Stimulated activated CD8-positive, alpha-beta memory T cell treated with anti-CD3 and anti-CD28 coated beads, Interleukin-15, amount 100 ng/mL, for 4 hours (primary cell): Measurements from ENCODE around the gene MARK1.
"Not testable (repeated sequence)": the region's sequence is repeated elsewhere in the genome, so short reads cannot be mapped to it uniquely, and the experiment has no call there.

Source experiments
- DNase-seq, 2 donors: peaks; one replicate each; pipeline ENCODE4 v3.0.0-alpha.2; 2020; ENCODE audit warnings: low read depth in 2 of 2

The MARK1 gene

DNA sequence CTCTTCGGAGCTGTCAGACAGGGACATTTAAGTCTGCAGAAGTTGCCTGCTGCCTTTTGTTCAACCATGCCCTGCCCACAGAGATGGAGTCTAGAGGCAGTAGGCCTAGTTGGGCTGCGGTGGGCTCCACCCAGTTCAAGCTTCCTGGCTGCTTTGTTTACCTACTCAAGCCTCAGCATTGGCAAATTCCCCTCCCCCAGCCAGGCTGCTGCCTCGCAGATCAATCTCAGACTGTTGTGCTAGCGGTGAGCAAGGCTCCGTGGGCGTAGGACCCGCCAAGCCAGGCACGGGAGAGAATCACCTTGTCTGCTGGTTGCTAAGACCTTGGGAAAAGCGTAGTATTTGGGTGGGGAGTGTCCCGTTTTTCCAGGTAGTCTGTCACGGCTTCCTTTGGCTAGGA, 83.2 kb downstream of the MARK1 start:
- DNase-seq: not testable (repeated sequence)

DNA sequence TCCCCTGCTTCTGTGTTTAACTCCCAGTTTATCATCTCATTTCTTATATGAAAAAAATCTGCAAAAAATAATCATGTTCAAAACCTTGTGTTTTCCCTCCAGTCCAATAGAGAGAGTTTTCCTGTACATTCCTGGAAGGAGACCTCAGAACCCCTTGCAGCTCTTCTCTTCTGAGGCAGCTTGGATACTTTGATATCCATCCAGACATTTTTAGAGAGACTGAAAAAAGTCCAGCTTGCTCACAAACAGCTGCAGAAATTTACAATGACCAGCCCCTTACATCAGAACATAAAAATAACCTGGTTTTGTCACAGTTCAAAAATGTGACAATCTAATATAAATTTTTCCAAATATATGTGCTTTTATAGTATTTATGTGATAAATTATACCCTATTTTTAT, 88.9 kb downstream of the MARK1 start:
- no peak for DNase-seq

DNA sequence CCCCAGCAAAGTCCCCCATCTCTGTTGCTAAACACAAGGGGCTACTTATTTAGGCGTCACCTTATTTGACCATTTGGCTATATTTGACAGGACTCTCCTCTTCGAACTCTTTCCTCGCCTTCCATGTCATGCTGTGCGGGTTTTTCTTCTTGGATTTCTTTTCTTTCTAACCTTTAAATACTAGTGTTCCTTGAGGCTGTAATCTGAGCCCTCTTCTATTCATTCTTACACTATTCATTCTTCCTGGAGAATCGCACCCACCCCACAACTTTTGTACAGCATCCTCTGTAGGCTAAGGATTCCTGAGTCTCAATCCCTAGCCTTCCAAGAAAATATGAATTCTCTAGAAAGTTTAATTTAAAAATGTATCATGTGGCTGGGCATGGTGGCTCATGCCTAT, 100.5 kb downstream of the MARK1 start:
- DNase-seq: no peak

DNA sequence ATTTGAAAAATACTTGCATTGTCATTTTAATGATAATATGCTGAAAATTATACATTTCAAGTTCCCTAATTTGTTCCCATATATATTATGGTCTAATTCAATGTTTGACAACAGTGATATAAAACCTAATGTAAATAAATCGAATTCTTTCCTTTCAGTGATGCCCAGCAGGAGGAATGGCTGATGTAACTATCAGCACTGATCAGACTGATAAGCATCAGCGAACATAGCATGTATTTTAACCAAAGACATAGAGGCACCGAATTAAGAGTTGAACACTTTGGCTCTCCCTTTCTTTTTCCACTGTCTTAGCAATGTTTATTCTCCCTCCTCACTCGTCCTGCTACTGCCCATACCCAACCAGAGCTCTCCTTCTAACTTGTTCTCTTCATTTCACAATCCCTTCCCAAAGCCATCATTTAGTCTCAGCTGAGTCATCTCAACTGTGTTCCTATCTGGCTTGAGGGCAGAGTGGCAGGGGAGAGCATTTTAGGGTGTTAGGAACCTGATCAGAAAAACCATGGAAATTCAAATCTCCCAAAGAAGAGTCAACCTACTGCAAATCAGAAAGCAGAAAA, 103.4 kb downstream of the MARK1 start:
- no peak for DNase-seq

DNA sequence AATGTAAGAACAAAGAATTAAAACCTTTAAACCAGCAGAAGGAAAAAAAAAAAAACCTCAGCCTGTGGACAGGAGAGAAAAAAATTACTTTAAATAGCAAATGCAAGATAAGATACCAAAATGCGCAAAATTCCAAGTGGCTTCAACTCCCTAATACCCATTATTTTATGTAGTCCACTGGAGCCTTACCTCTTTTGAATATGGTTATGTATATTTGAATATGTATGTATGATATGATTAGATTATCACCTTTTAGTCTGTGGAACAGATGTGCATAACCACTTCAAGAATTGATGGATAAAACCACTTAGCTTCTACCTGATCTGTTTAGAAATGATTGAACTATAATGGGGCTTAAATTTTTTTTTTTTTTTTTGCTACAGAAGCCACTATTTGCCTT, 109.8 kb downstream of the MARK1 start:
- DNase-seq: no peak

DNA sequence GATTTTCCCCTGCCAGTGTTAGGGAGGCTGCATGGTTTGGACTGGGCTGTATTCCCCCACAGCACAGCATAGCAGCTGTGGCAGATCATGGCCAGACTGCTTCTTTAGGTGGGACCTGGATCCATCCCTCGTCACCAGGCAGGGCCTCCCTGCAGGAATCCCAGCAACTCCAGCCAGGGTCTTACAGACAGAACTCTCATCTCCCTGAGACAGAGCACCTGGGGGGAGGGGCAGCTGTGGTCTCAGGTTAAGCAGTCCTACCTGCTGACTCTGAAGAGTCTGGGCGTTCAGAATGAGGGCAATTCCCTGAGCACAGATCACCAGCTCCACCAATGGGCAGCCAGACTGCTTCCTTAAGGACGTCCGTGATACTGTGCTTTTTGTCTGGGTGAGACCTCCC, 114.3 kb downstream of the MARK1 start:
- DNase-seq: no peak

DNA sequence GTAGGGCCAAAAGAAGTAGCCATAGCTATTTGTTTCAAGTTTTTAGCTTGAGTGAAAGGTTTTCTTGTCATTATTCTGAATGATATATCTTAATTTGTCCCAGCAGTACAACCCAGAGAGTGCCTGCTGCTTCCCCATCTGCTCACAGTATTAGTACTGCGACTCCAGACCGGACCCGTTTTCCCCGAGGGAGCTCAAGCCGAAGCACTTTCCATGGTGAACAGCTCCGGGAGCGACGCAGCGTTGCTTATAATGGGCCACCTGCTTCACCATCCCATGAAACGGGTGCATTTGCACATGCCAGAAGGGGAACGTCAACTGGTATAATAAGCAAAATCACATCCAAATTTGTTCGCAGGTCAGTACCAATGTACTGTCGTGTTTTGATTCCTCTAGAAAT, 125.1 kb downstream of the MARK1 start:
- DNase-seq: no peak

DNA sequence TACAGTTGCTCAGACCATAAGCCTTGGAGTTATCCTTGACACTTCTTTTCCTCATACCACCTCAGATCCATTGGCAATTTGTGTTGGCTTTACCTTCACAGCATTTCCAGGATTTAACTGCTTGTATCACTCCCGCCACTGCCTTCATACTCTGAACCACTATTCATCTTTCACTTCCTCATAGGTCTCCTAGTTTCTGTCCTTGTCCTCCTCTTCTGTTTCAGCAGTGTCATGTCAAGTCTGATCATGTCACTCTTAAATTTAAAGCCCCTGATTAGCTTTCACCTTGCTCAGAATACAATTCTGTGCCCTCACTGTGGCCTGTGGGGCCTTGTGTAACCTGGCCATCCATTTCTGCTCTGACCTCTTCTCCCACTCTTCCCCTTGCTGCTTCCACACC, 127.6 kb downstream of the MARK1 start:
- DNase-seq: no peak

DNA sequence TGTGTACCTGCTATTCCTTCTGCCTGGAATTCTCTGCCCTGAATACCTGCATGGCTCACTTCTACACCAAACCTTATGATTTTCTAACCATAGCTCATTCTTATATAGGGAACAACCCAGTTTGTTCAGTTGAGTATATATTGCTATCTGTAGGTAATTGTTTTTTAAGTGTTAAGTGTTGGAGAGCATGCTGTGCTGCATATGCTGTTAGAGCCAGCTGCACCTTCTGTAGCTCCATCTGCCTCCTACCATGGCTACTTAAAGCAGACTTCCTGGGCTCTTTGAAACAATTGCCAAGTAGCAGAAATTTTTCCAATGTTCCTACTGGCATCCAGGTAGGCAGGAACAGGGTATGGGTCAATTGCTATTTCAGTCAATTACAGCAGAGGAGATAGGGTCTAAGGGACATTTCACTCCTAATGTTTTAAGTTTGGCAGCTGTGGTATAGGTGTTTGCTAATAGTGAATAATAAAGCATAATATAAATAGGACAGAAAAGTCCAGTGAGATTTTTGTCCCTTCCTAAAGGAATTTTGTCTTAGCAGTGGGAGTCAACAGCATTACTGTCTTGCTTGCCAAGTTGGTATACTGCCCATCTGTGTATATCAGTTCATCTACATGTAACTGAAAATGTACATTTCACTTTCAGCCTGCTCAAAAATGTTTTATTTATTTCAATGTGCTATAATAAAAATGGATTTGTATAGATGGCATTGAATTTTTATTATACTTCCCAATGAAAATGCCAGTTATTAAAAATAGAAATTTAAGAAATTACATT, 128.2 kb downstream of the MARK1 start:
- no peak for DNase-seq

DNA sequence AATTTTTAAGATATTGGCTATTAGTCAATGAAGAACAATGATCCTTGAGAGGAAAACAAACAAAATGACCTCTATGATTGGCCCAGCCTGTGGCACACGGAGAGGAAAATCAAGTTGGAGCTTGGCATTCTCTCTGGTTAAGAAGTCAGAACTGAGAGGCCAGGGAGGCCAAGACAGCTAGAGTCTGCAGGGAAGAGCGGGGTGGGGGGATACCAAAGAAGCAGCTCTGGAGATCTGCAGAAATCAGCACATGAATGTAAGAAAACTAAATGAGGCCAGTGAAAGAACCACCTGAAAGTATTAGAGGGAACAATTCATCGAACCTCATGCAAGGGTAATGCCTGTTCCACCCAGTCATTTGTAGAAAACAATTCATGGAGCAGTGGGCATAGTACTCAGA, 138.4 kb downstream of the MARK1 start:
- DNase-seq: no peak

DNA sequence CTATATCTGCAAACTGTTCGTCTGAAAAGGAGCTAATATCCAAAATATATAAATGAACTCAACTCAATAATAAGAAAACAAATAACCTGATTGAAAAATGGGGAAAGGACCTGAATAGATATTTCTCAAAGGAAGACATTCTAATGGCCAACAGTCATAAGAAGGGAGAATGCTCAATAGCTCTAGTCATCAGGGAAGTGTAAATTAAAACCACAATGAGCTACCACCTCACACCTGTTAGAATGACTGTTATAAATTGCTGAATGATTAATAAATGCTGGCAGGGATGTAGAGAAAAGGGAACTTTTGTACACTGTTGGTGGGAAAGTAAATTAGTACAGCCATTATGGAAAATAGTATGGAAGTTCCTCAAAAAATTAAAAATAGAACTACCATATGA, 141.1 kb downstream of the MARK1 start:
- no peak for DNase-seq

DNA sequence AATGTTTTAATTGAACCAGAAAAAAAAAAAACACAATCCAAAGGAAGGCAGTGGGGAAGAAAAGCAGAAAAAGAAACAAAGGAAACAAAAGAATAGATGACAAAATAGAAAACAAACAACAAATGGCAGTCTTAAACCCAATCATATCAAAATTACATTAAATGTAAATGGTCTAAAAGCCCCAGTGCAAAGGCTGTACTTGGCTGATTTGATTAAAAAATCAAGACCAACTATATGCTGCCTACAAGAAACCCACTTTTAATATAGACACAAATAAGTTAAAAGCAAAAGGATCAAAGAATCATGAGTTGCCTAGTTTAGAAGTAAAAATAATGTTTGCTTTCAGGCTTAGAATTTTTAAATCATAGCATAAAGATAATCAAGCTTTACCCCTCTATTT, 142.4 kb downstream of the MARK1 start:
- no peak for DNase-seq

DNA sequence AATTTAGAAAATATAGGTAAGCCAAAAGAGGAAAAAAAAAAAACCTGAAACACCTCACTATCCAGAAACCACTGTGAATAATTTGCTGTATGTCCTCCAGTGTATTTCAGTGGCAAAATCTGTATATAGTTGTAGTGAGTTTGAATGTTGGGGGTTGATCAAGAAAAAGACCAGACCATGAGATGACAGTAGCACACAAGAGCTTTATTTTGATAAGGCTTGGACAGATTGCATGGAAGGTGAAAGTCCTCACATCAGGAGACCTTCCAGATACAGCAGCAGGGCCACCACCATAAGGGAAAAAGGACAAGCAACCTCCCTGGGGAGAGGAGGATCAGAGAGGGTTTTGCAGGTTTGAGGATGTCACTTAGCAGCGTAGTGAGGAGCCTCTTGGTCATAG, 146.0 kb downstream of the MARK1 start:
- DNase-seq: no peak

DNA sequence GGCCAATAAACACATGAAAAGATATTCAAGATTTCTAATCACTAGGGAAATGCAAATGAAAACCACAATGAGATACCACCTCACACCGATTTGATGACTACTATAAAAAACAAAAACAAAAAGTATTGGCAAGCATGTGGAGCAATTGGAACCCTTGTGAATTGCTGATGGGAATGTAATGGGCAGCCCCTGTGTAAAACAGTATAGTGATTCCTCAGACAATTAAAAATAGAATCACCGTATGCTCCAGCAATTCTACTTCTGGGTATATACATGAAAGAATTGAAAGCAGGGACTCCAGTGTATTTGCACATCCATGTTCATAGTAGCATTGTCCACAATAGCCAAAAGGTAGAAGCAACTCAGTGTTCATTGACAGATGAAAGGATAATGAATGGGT, 149.3 kb downstream of the MARK1 start:
- no peak for DNase-seq

DNA sequence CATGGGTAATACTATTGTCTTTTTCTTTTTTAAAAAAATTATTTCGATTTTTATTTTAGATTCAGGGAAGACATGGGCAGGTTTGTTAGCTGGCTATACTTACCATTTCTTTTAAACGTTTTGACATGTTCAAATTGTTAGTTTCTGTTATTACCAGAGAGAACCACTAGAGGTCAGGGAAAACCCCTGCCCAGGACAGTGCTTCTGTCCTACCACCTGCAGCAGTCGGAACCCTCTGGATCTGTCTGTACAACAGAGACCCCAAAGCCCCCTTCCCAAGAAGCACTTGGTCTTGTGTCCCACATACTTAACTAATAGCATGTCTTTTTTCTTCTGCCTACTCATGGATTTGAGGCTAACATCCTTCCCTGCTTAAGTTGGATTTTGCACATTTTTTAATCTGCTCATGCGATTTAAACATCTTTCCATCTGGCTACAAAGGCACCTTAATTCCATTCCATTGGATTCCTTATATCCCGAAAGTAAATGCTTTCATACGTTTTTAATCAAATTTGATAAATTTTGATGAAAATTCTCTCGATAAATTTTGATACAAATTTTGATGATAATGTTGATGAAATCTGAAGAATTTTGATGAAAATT, 152.2 kb downstream of the MARK1 start:
- no peak for DNase-seq

DNA sequence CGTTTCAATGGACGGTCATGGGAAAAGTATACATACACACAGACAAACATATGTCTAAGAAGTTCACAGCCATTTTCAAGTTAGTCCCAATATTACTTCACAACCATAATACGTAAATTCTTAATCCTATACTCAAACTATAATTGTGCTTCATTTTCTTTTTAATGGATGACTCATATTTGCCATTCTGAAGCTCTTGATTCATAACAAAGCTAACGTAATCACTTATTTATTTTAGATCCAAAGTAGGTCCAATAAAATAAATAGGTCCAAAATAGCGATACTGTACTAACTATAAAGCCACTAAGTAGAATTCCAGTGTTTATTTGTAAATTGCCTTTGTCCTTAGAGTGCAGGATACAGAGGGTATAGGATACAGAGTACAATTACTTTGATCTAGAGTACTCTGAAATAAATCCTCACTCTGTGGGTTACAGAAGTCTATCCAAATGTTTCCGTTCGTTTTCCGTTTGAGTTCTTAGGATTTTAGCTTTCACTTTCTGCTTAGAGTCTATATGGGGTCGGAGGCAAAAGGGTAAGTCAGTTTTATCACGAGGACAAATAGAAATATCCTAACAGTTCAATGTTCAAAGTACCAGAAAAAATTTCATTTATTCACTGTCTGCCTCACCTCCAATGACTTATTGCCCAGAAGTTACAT, 153.4 kb downstream of the MARK1 start:
- no peak for DNase-seq

DNA sequence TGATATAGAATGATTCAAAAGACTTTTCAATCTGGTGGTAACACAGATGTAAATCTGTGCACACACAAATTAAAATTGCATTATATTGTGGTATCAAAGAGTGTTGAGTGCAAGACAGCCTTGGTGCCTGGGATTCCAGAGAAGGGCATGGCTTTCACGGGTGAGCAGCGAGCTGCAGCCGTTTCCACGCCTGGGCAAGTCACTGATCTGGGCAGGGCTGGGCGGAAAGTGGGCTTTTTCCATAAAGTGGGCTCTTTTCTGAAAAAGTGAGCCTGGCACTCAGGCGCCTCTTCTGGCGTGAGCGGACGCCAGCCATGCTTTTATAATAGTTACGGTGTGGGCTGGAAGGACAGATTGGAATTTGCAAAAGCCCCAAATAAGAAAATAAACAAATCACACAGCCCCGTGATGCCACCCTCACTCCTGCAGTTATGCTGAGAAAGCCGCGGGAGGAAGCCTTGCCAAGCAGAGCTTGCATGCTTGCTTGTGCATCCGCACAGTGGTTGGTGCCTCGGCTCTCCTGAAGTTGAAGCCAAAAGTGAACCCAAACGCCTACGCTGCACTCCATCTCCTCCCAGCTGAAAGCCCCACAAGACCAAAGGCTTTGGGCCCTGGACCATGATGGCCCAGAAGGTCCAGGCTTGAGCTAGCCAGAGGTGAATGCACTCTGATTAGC, 155.1 kb downstream of the MARK1 start:
- no peak for DNase-seq

DNA sequence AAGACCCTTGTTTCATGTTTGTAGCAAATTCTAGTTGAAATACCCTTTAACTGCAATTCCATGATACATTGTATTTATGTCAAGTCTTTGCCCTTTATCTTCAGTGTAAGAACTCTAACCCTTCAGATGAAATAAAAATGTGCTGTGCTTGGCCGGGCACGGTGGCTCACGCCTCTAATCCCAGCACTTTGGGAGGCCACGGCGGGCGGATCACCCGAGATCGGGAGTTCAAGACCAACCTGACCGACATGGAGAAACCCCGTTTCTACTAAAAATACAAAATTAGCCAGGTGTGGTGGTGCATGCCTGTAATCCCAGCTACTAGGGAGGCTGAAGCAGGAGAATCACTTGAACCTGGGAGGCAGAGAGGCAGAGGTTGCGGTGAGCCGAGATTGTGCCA, 155.8 kb downstream of the MARK1 start:
- not testable (repeated sequence) for DNase-seq

DNA sequence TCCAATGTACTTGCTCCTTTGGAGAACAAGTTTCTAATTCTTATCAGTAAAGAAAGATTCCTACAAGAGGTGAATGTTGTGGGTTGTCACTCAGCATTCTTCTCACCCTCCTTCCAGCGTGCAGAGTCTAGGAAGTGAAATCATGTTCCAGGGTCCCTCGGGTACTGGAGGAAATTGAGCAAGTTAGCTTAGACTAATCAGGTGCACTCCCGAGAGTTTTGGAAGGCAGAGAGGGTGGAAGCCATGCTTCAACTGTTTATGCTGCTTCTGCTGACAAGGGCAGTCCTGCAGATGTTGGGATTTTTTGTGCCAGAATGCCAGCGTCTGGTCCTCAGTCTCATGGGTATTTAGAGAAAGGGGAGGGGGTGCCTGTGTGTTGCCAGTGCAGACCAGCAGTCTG, 157.0 kb downstream of the MARK1 start:
- DNase-seq: no peak

DNA sequence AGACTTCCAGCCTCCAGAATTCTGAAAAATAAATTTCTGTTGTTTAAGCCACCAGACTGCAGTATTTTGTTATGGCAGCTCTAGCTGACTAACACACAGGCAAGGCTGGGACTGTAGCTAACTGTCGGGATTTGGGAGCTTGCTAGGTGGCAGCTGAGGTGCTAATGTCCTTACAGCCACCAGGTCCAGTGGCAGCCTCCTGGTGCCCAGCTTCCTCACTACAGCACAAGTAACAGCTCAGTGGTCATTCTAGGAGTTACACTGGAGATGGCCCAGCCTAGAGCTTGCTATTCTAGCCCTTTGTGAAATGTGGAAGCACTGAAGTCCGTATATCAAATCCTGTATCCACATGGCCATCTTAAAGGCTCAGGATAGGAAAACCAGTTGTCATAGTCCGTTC, 157.9 kb downstream of the MARK1 start:
- no peak for DNase-seq

DNA sequence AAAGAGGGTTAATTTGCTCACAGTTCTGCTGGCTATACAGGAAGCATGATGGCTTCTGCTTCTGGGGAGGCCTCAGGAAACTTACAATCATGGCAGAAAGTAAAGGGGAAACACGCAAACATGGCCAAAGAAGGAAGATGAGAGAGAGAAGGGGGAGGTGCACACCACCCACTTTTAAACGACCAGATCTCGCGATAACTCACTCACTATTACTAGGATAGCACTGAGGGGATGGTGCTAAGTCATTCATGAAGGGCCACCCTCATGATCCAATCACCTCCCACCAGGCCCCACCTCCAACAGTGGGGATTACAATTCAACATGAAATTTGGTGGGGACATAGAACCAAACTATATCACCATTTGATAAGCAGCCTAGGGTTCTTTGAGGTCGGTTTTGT, 159.9 kb downstream of the MARK1 start:
- no peak for DNase-seq

DNA sequence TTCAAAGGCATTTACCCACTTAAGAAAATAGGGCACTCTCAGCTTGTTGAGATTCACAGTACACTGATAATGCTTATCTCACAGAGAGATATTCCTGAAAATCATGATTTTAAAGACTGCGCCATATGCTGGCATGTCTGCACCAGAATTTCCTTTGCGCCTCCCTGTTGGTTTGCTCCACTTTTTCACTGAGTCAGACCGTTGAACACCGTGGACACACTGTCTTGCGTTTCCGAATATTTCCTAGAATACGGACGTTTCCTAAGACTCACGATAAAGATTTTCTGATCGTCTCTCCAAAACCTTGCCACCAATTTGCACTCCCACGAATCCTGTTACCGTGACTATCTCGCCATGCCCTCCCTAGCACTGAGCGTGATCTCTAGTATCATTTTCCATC, 161.7 kb downstream of the MARK1 start:
- no peak for DNase-seq
